ENCODE results near the gene CCDC172. TPM values are rescaled to one million over a fixed set of nuclear protein-coding genes. Genes with fewer than 3 reads are reported as not detected.

The CCDC172 gene
- total and polyA plus RNA-seq, 2 of the 8 experiments (the other 6 are each of a cell fraction or from before 2014, with no cell fraction given): 1.1 to 3.6 TPM

DNA sequence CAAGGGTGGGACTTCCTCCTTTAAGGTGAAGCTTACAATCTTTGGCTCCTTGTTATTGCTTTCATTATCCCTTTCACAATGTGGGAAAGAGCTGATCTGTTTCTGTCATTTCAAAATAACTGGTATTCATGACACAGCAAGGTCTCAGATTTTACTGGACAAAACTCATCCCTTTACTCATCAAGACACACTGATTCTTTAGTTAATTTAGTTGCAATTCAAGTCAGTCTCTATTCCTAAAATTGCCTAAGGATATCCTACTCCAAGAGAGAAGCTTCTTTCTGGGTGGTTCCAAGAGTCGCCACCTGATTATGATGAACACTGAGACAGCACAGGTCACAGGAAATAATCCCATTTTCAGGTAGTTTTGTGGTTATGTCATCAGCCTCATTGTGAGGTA is 97.6 kb downstream of the CCDC172 start (continued):
- no peak for TF ChIP-seq SIN3A (conservative IDR thresholded peaks at IDR 0.05 in 1 of 2, IDR thresholded peaks at IDR 0.05 in 1 of 2; ENCODE audit: low read depth in 1 of 2, low read length in 2 of 2)
- no peak for TF ChIP-seq TAF1 (IDR thresholded peaks at IDR 0.05; ENCODE audit: low read depth, low read length)
- no peak for TF ChIP-seq POU5F1 (IDR thresholded peaks at IDR 0.05; ENCODE audit: low read depth, low read length)
- TF ChIP-seq BCL11A (IDR thresholded peaks at IDR 0.05; ENCODE audit: low read depth in 2 of 2, low read length in 2 of 2): no peak
- TF ChIP-seq, protein P1, sequence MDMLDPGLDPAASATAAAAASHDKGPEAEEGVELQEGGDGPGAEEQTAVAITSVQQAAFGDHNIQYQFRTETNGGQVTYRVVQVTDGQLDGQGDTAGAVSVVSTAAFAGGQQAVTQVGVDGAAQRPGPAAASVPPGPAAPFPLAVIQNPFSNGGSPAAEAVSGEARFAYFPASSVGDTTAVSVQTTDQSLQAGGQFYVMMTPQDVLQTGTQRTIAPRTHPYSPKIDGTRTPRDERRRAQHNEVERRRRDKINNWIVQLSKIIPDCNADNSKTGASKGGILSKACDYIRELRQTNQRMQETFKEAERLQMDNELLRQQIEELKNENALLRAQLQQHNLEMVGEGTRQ (IDR thresholded peaks at IDR 0.05; ENCODE audit: low read length): no peak
